Stimulated activated CD4-positive, alpha-beta T cell treated with anti-CD3 and anti-CD28 coated beads, Interleukin-4, amount 100 ng/mL, for 48 hours (primary cell): ENCODE results near the gene TRIL.

Experiments
- DNase-seq, 2 donors: peaks; one replicate each; pipeline ENCODE4 v3.0.0-alpha.2; 2020; ENCODE audit warnings: low read depth in 2 of 2

TRIL gene

GRCh38 chr7:28983396-28984190 lies 25.5 kb upstream of the TRIL start:
- no peak for DNase-seq

GRCh38 chr7:28981161-28981465 lies 23.0 kb upstream of the TRIL start:
- DNase-seq, result no peak

- no peak for DNase-seq
These were observed 22.5 kb upstream of the TRIL start for GRCh38 chr7:28980451-28981160.

- no peak for DNase-seq
These were observed 21.6 kb upstream of the TRIL start for GRCh38 chr7:28979776-28980175.

GRCh38 chr7:28977881-28978280 lies 19.8 kb upstream of the TRIL start:
- no peak for DNase-seq

GRCh38 chr7:28976022-28976421 lies 17.9 kb upstream of the TRIL start:
- DNase-seq, result no peak

GRCh38 chr7:28973591-28973990 lies 15.5 kb upstream of the TRIL start:
- no peak for DNase-seq

GRCh38 chr7:28964056-28964455 lies 5.9 kb upstream of the TRIL start:
- no peak for DNase-seq

GRCh38 chr7:28961972-28962371 lies 3.8 kb upstream of the TRIL start:
- no peak for DNase-seq

- DNase-seq, result no peak
These were observed 2.1 kb upstream of the TRIL start for GRCh38 chr7:28960071-28960840.

- no peak for DNase-seq
These were observed 834 bp upstream of the TRIL start for GRCh38 chr7:28958980-28959347.

GRCh38 chr7:28957751-28958234 lies 337 bp downstream of the TRIL start:
- DNase-seq, result no peak

- DNase-seq, result no peak
These were observed 923 bp downstream of the TRIL start for GRCh38 chr7:28957064-28957750.

- no peak for DNase-seq
These were observed 1.5 kb downstream of the TRIL start for GRCh38 chr7:28956608-28957063.

GRCh38 chr7:28955718-28956607 lies 2.2 kb downstream of the TRIL start:
- DNase-seq, result peak in 1 of 2 donors; percentile 22

- no peak for DNase-seq
These were observed 2.8 kb downstream of the TRIL start for GRCh38 chr7:28955356-28955717.

GRCh38 chr7:28954946-28955345 lies 3.2 kb downstream of the TRIL start:
- DNase-seq, result no peak

- DNase-seq, result no peak
These were observed 3.7 kb downstream of the TRIL start for GRCh38 chr7:28954471-28954870.

- no peak for DNase-seq
These were observed 4.5 kb downstream of the TRIL start for GRCh38 chr7:28953633-28954032.

- no peak for DNase-seq
These were observed 16.0 kb downstream of the TRIL start for GRCh38 chr7:28942168-28942567.

- DNase-seq, result no peak
These were observed 16.5 kb downstream of the TRIL start for GRCh38 chr7:28941633-28942032.
